Esophagus squamous epithelium (tissue), 5 donors: ENCODE measurements around the gene INTS1. TPM values are rescaled to one million over a fixed set of nuclear protein-coding genes. Genes with fewer than 3 reads are reported as not detected.

Source experiments
- DNase-seq: peaks from one replicate; lab custom pipeline; 2025; lab: John Stamatoyannopoulos, UW
- H3K27ac ChIP-seq, 4 donors: fragments of 200-600 bp; sonication (generic); one replicate each; pipeline ENCODE4 v1.5.1; 2016 to 2019; ENCODE audit warnings: mild to moderate bottlenecking in 1 of 4
- H3K27me3 ChIP-seq, 4 donors: fragments of 200-600 bp; sonication (generic); 1 replicate in 3 of 4; 2 replicates in 1 of 4; pipeline versions ENCODE4 v1.5.1 to v1.6.0; 2017 to 2021; ENCODE audit warnings: antibody characterized with exemption in 1 of 4
- H3K36me3 ChIP-seq, 3 donors: fragments of 200-600 bp; sonication (generic); one replicate each; pipeline ENCODE4 v1.5.1; 2016 to 2019
- H3K4me1 ChIP-seq, 3 donors: fragments of 200-600 bp; sonication (generic); one replicate each; pipeline ENCODE4 v1.5.1; 2017 to 2019
- H3K4me3 ChIP-seq, 4 donors: fragments of 200-600 bp; sonication (generic); 1 replicate in 3 of 4; 2 replicates in 1 of 4; pipeline ENCODE4 v1.5.1; 2016 to 2019; ENCODE audit warnings: mild to moderate bottlenecking in 2 of 4, moderate library complexity in 1 of 4
- H3K9me3 ChIP-seq, 3 donors: fragments of 200-600 bp; sonication (generic); one replicate each; pipeline ENCODE4 v1.5.1; 2016 to 2019
- CTCF ChIP-seq, 6 experiments: fragments of 450-650 bp in 4 of 6; fragments of 200-600 bp in 2 of 6; sonication (generic) in 2 of 6; IDR thresholded peaks; one replicate each; pipeline ENCODE4 v1.5.1; 2016 to 2019; ENCODE audit warnings: antibody characterized with exemption in 6 of 6, mild to moderate bottlenecking in 4 of 6, moderate library complexity in 4 of 6
- POLR2A ChIP-seq, 4 donors: fragments of 450-650 bp; IDR thresholded peaks; one replicate each; pipeline ENCODE4 v1.6.1; 2017; ENCODE audit warnings: antibody characterized with exemption in 4 of 4, mild to moderate bottlenecking in 4 of 4, moderate library complexity in 3 of 4
- WGBS, 2 donors: methylation state at CpG; one replicate each; pipeline ENCODE4 v1.1.5; 2018; 5-methylcytosine and 5-hydroxymethylcytosine counted together
- intact Hi-C: fragments of 100-400 bp; cut with DNase I; formaldehyde crosslinking; loops from one replicate; pipeline ENCODE4 v1.15.0; 2022
- total RNA-seq, 4 donors: library from RNA; depleted of rRNA; stranded (reverse); fragments of >200 nt; gene quantifications; one replicate each; pipeline ENCODE4 v1.1.0, GENCODE V29; 2016
- donor health status: DM: yes; HTN: yes; CAD: no.

INTS1 gene
- total RNA-seq, 4 donors from 2014 or later: 27.8 to 45.3 (median 36.6) TPM

DNA sequence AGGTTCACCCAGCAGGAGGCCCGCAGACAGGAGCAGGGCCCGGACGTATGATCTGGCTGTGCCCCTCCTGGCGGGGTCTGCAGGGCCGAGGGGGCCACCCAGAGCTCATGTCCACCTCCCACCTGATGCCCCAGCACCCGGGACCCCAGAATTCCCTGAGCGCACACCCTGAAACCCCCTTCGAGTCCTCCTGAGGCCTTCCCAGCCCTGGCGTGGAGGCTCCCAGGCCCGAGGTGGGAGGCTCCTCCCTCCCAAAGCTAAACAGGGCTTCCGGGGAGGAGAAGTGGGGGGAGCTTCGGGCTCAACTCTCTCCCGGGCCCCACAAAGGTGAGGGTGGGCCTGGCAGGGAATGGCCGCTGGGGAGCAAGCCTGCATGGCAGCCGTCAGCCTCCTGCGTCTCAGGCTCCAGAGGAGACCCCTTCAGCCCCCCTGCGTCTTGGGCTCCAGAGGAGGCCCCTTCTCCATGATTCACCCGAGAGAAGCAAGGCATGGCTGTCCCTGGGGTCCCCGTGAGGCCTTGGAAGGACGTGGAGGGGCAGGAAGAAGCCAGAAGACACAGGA is 75.2 kb downstream of the INTS1 start:
- intact Hi-C loops: no loop called here
- peaks cover 0 to 77% (median 2%) of the 10 kb centered on the region in 4 donors for H3K27me3 ChIP-seq
- H3K4me3 ChIP-seq: no peak overlapping the region
- no peak for TF ChIP-seq POLR2A (IDR thresholded peaks at IDR 0.05)
- H3K4me1 ChIP-seq: peaks cover 0 to 23% (median 4%) of the 10 kb centered on the region in 3 donors
- H3K9me3 ChIP-seq: no peaks in the 10 kb centered on the region
- no peak overlapping the region for H3K27ac ChIP-seq
- DNase-seq: no peak
- no peaks in the 10 kb centered on the region for H3K36me3 ChIP-seq
- WGBS, 2 donors: 49 to 90% methylated on average over 5 to 6 of the region's 20 CpGs

GRCh38 chr7:1427064-1427657 is 77.0 kb downstream of the INTS1 start:
- 74 to 87% methylated on average over 12 to 13 of the region's 13 CpGs for WGBS, 2 donors
- H3K36me3 ChIP-seq: no peaks in the 10 kb centered on the region
- no peak for TF ChIP-seq CTCF (IDR thresholded peaks at IDR 0.05)
- TF ChIP-seq POLR2A (IDR thresholded peaks at IDR 0.05): no peak
- intact Hi-C loops: no loop called here
- peaks cover 0 to 86% (median 3%) of the 10 kb centered on the region in 4 donors for H3K27me3 ChIP-seq
- H3K4me1 ChIP-seq: peaks cover 0 to 23% (median 6%) of the 10 kb centered on the region in 3 donors
- H3K9me3 ChIP-seq: no peaks in the 10 kb centered on the region
- H3K27ac ChIP-seq: no peak overlapping the region
- H3K4me3 ChIP-seq: no peak overlapping the region
- no peak for DNase-seq

GRCh38 chr7:1426474-1426873 is 77.7 kb downstream of the INTS1 start:
- Histone ChIP-seq H3K27me3 (peaks cover 0 to 86% (median 3%) of the 10 kb centered on the region in 4 donors), H3K4me3 (no peak overlapping the region), H3K36me3 (no peaks in the 10 kb centered on the region), H3K27ac (no peak overlapping the region), H3K9me3 (no peaks in the 10 kb centered on the region), H3K4me1 (peaks cover 0 to 17% (median 5%) of the 10 kb centered on the region in 3 donors)
- no peak for TF ChIP-seq CTCF (IDR thresholded peaks at IDR 0.05)
- TF ChIP-seq POLR2A (IDR thresholded peaks at IDR 0.05): no peak
- DNase-seq: no peak
- intact Hi-C loops: no loop called here
- WGBS, 2 donors: 74 to 88% methylated on average over 9 to 15 of the region's 15 CpGs

DNA sequence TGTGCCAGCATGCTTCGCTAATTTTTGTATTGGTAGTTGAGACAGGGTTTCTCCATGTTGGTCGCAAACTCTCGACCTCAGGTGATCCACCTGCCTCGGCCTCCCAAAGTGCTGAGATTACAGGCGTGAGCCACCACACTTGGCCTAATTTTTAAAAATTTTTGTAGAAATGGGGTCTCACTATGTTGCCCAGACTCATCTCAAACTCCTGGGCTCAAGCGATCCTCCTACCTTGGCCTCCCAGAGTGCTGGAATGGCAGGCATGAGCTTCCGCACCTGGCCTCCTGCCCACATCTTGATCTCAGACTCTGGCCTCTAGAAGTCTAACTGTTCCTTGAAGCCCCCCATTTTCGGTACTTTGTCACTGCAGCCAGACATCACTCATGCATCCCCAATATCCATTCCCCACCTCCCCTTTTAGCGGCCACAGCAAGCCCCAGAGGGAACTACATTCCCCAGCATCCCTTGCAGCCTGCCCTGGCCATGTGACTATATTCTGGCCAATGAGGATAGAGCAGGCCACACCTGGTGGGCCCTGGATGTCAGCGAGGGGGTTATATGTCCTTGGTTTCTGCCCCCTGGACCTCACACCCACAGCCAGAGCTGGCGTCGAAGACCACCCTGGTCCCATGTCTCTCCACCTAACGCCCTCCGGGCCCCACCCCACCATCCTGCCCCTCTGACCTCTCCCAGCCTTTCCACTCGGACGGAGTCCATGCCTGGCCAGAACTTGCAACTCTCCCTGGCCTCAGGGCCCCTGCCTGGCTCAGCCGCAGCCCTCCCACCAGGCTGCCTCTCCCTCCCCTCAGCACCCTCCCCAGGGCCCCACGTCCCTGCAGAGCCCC is 78.7 kb downstream of the INTS1 start:
- 69 to 85% methylated on average over 13 to 17 of the region's 18 CpGs for whole genome bisulfite sequencing, 2 donors
- H3K27me3 ChIP-seq: peaks cover 0 to 86% (median 3%) of the 10 kb centered on the region in 4 donors
- H3K4me1 ChIP-seq: peaks cover 0 to 17% (median 5%) of the 10 kb centered on the region in 3 donors
- H3K9me3 ChIP-seq: no peaks in the 10 kb centered on the region
- no peak for TF ChIP-seq POLR2A (IDR thresholded peaks at IDR 0.05)
- TF ChIP-seq CTCF (IDR thresholded peaks at IDR 0.05): no peak
- no peaks in the 10 kb centered on the region for H3K36me3 ChIP-seq
- DNase-seq: no peak
- intact Hi-C loops: no loop called here
- no peak overlapping the region for H3K27ac ChIP-seq
- no peak overlapping the region for H3K4me3 ChIP-seq

DNA sequence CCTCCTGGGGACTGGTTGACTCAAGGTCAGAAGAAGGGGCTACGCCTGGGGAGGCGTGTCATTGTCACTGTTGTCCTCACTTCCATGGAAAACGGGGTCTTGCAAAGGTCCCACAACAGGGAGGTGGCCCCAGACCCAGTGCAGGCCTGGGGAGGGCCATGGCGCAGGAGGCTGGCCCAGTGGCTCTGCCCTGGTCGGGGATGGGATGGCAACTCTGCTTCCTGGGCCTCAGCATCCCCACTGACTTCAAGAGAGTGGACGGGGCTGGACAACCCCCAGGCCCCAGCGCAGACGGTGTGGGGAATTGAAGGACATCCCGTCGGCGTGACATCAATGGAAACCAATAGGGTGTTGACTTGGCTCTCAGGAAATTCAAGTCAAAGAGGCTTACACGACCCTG is 80.1 kb downstream of the INTS1 start:
- Histone ChIP-seq H3K9me3 (no peaks in the 10 kb centered on the region), H3K4me1 (peaks cover 0 to 9% (median 5%) of the 10 kb centered on the region in 3 donors), H3K4me3 (no peak overlapping the region), H3K27me3 (peaks cover 0 to 85% (median 1%) of the 10 kb centered on the region in 4 donors), H3K27ac (no peak overlapping the region), H3K36me3 (no peaks in the 10 kb centered on the region)
- no peak for TF ChIP-seq CTCF (IDR thresholded peaks at IDR 0.05)
- no peak for TF ChIP-seq POLR2A (IDR thresholded peaks at IDR 0.05)
- intact Hi-C loops: no loop called here
- DNase-seq: no peak
- WGBS, 2 donors: 72 to 74% methylated on average over 5 to 10 of the region's 12 CpGs
